HG03045 (cell line): ENCODE data around the gene LONRF2.

ENCODE experiments used
- ATAC-seq: cut with Tn5 transposase; IDR thresholded peaks from one replicate; pipeline ENCODE4 v1.9.1; 2021; ENCODE audit warnings: mild to moderate bottlenecking, moderate library complexity; ENCODE audit not compliant: unreplicated experiment

Gene LONRF2

DNA sequence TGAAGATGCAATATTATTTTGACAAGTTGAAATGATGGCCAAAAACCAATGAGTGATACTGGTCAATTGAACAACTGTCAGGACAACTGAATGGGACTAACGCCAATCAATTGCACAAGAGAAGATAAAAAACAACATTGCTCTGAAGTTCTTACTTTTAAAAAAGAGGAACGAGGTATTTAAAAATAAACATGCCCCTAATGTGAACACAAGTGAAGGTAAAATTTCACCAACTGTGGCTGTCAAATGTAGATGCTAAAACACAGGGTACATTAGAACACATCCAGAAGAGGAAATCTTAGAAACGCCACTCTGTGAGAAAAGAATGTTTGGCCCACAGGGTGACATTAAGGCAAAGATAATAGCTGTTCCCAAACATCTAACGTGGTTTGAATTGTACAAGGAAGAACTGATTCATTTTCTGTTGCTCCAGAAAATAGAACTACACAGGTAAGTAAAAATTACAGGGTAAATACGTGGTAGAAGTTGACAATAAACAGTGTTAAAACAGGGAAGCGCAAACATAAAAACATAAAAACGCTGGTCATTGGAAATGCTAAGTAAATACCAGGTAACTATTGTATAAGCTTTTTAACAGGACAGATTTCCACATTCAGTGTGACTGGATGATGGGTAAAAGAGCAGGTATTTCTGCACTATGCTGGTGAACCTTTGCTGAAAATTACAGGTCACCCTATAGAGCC is 20.3 kb downstream of the LONRF2 start:
- ATAC-seq: no peak

DNA sequence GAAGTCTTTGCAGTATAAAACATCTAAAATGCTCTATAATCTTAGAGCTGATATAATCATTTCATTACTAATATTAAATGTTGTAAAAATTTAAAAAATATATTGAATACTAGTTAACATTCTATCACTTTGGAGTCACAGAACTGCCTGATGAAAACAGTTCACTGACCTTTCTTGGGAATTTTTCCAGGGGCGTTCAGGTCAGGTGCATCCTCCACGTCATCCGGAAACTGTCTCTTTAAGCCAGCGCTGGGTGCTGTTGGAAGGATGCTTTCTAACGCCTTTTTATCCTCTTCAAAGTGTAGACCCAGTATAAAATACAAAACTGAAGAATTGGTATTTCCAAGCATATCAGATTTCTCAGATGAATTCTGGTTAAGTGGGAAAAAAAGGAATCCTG is 22.8 kb downstream of the LONRF2 start:
- ATAC-seq: no peak

GRCh38 chr2:100297511-100297910 is 24.8 kb downstream of the LONRF2 start:
- ATAC-seq: no peak

DNA sequence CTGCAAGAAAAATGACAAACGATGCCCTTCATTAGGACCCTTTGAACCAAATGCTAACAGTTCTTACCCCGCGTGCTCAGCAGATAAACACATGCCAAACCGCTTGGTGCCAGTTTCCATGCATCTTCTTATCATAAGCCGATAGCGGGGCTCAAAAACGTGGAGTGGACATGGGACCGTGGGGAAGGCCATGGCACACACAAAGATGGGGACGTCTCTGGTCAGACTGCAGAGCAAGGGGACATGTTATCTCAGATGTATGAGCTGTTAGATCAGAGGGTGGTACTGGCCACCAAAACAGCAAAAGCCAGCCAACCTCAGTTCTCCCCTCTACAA is 28.2 kb downstream of the LONRF2 start:
- no peak for ATAC-seq

DNA sequence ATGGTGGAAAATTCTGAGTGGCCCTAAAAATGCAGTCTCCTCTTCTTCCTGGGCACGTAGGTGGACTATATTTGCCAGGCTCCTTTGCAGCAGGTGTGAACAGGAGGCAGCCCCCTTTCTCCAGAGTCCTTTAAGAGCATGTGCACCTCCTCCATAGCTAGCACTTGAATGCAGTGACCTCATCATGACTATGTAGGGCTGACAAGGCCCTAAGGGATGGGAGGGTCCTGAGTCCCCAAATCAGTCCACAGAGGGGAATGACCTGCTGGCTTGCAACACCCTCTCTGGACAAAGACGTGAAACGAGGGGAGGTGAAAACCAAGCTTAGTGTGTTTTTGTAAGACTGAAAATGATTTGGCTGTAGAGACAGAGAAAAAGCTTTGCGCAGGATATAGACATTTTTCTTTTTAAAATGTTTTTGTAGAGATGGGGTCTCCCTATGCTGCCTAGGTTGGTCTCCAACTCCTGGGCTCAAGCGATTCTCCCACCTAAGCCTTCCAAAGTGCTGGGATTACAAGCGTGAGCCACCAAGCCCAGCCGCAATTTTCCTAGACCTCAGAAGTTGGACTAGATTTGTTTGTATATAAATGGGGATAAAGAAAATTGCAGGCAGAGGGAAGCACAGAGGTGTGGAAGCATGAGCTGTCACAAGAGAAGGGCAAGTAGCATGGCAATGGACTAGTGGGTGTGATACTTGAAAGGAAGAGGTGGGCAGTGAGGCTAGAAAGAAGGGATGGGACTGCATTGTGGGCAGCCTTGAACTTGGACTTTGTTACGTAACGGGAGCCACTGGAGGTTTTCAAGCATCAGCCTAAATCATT is 28.8 kb downstream of the LONRF2 start:
- ATAC-seq: no peak

DNA sequence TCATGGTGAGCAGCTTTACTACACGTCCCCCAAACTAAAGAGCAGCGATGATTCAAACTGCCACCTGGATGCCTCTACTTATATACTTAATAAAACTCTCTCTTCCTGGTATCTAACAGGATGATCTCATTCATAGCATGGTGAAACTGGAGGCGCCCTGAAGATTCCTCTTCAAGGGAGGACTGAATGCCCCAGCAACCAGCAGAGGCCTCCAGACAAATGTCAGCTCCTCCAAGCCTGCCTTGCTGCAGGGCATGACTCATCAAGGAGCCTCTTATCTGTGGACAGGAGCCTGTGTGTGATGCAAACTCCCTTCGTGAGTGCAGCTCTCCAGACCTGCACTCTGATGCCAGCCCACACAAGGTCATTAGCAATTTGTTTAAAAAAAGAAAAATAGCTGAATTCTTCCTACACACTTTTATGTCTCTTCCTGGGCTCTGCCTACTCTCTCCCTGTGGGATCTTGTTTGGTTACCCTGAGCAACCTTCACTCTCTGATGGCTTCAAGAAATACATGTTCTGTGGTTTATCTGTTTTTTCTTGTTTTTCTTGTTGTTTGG is 30.2 kb downstream of the LONRF2 start:
- ATAC-seq: no peak

- no peak for ATAC-seq
Measured at GRCh38 chr2:100291152-100291970, 30.9 kb downstream of the LONRF2 start.

GRCh38 chr2:100290718-100291151 is 31.6 kb downstream of the LONRF2 start:
- no peak for ATAC-seq

- ATAC-seq: no peak
Measured at GRCh38 chr2:100289020-100289419, 33.3 kb downstream of the LONRF2 start.

- ATAC-seq: no peak
Measured at GRCh38 chr2:100286318-100286717, 36.0 kb downstream of the LONRF2 start.

DNA sequence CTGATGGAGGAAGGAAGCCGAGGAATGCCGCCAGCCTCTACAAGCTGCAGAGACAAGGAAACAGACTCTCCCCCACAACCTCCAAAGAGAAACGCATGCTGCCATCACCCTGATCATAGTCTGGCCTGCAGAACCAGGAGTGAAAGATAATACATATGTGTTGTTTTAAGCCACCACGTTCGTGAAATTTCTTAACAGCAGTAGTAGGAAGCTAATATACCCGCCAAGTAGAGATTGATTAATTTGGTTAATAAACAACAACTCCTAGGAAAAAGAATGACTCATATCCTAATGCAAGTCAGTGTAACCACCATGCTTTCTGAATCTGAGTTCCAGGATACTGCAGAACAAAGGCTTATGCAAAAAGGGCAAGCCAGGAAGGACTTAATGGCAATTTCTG is 36.6 kb downstream of the LONRF2 start:
- no peak for ATAC-seq

GRCh38 chr2:100285011-100285410 is 37.3 kb downstream of the LONRF2 start:
- ATAC-seq: no peak

GRCh38 chr2:100283724-100284501 is 38.4 kb downstream of the LONRF2 start:
- ATAC-seq: no peak

- ATAC-seq: no peak
Measured at GRCh38 chr2:100281521-100282438, 40.5 kb downstream of the LONRF2 start.

- no peak for ATAC-seq
Measured at GRCh38 chr2:100279586-100280534, 42.4 kb downstream of the LONRF2 start.

- ATAC-seq: no peak
Measured at GRCh38 chr2:100278986-100279385, 43.3 kb downstream of the LONRF2 start.

DNA sequence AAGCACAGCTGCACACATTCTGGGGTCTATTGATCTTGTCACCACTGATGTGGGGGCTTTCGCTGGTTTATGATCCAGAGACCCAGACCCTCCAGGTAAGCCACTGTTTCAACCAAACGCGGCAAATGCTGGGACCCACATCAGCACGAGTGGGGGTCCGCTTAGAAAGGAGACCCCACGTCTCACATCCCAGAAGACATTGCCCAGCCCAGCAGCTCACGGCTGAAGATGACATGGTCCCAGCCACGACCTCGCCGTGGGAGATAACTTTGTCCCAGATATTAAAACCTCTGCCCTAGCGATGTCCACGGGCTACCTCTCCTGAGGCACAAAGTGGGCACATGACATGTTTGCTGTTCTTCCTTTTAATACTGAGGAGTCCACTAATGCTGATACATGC is 43.8 kb downstream of the LONRF2 start:
- no peak for ATAC-seq

GRCh38 chr2:100277540-100278207 is 44.6 kb downstream of the LONRF2 start:
- no peak for ATAC-seq
